Osteoblast (primary cell): ENCODE results near the gene PCDH15. TPM values are rescaled to one million over a fixed set of nuclear protein-coding genes. Genes with fewer than 3 reads are reported as not detected.

ENCODE experiments used
- DNase-seq: peaks from one replicate; pipeline ENCODE4 v3.0.0; 2011; ENCODE audit warnings: low spot score, mixed read lengths; ENCODE audit not compliant: insufficient read length; ENCODE audit errors: missing footprints
- H2AFZ ChIP-seq: 2 replicates; pipeline ENCODE4 v1.6.0; 2011; ENCODE audit warnings: mild to moderate bottlenecking, low read length
- H3K27ac ChIP-seq: 2 replicates; pipeline ENCODE4 v1.5.1; 2011; ENCODE audit warnings: mild to moderate bottlenecking, low read depth, low read length, moderate library complexity
- H3K27me3 ChIP-seq: 2 replicates; pipeline ENCODE4 v1.6.0; 2012; ENCODE audit warnings: mild to moderate bottlenecking, control low read depth, inconsistent platforms, low read length, moderate library complexity; ENCODE audit not compliant: insufficient read depth
- H3K36me3 ChIP-seq: 2 replicates; pipeline ENCODE4 v1.5.1; 2011; ENCODE audit warnings: mild to moderate bottlenecking, low read length, control low read depth, moderate library complexity; ENCODE audit not compliant: insufficient read depth
- H3K4me1 ChIP-seq: 2 replicates; pipeline ENCODE4 v1.5.1; 2011; ENCODE audit warnings: mild to moderate bottlenecking, low read length, control low read depth, moderate library complexity; ENCODE audit not compliant: insufficient read depth
- H3K4me2 ChIP-seq: 2 replicates; pipeline ENCODE4 v1.6.0; 2011; ENCODE audit warnings: mild to moderate bottlenecking, low read length; ENCODE audit not compliant: insufficient read depth
- H3K4me3 ChIP-seq: fragments of 200-600 bp; sonication (generic); 3 replicates; pipeline ENCODE4 v1.5.1; 2012; ENCODE audit warnings: mild to moderate bottlenecking, low read length, inconsistent platforms; ENCODE audit not compliant: insufficient read depth
- H3K79me2 ChIP-seq: 2 replicates; pipeline ENCODE4 v1.6.0; 2012; ENCODE audit warnings: mild to moderate bottlenecking, low read length, control low read depth, inconsistent platforms; ENCODE audit not compliant: insufficient read depth
- H3K9me3 ChIP-seq: 2 replicates; pipeline ENCODE4 v1.5.1; 2011; ENCODE audit warnings: low read depth, low read length, control low read depth
- H4K20me1 ChIP-seq: 2 replicates; pipeline ENCODE4 v1.6.0; 2012; ENCODE audit warnings: mild to moderate bottlenecking, low read length, control low read depth; ENCODE audit not compliant: insufficient read depth
- total RNA-seq: library from RNA; depleted of rRNA; stranded (reverse); fragments of >200 nt; gene quantifications from 2 replicates; pipeline ENCODE4 v1.2.3, GENCODE V29; 2012
- TF ChIP-seq, protein P1 (sequence below): IDR thresholded peaks from 2 replicates; pipeline ENCODE4 v1.5.1; 2011; ENCODE audit warnings: mild to moderate bottlenecking, low read depth, low read length, moderate library complexity; ENCODE audit errors: extremely low read depth

PCDH15 gene
- total RNA-seq, 1 donor = not detected

- Histone ChIP-seq H3K36me3 (no peaks in the 10 kb centered on the region), H3K9me3 (peaks cover 3% of the 10 kb centered on the region), H3K27ac (no peak overlapping the region), H3K4me1 (no peaks in the 10 kb centered on the region), H3K4me2 (no peak overlapping the region), H3K27me3 (no peaks in the 10 kb centered on the region), H3K4me3 (no peak overlapping the region), H3K79me2 (no peaks in the 10 kb centered on the region), H2AFZ (no peak overlapping the region), H4K20me1 (no peaks in the 10 kb centered on the region)
- no peak for DNase-seq
- TF ChIP-seq, protein P1, sequence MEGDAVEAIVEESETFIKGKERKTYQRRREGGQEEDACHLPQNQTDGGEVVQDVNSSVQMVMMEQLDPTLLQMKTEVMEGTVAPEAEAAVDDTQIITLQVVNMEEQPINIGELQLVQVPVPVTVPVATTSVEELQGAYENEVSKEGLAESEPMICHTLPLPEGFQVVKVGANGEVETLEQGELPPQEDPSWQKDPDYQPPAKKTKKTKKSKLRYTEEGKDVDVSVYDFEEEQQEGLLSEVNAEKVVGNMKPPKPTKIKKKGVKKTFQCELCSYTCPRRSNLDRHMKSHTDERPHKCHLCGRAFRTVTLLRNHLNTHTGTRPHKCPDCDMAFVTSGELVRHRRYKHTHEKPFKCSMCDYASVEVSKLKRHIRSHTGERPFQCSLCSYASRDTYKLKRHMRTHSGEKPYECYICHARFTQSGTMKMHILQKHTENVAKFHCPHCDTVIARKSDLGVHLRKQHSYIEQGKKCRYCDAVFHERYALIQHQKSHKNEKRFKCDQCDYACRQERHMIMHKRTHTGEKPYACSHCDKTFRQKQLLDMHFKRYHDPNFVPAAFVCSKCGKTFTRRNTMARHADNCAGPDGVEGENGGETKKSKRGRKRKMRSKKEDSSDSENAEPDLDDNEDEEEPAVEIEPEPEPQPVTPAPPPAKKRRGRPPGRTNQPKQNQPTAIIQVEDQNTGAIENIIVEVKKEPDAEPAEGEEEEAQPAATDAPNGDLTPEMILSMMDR = no peak
These were observed 641.1 kb downstream of the PCDH15 start for GRCh38 chr10:54159924-54160323.

DNA sequence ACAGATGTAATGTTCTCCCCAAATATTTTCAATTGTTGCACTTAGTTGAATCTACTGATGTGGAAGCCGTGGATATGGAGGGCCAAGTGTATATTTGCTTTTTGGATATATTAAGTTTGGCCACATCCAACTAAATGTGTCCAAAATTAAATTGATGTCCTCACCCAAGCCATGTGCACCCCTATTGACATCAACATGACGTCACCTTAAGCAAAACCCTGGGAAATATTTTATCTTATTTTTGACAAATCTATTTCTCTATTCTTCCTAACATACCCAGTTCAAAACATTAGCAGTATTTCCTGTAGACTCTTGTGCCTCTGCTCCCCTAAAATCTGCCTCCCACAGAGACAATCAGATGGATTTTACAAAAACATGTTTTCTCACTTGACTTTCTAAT is 652.5 kb downstream of the PCDH15 start:
- no peaks in the 10 kb centered on the region for H3K79me2 ChIP-seq
- H3K27ac ChIP-seq = no peak overlapping the region
- TF ChIP-seq, protein P1 = no peak
- H3K4me3 ChIP-seq = no peak overlapping the region
- no peaks in the 10 kb centered on the region for H4K20me1 ChIP-seq
- no peaks in the 10 kb centered on the region for H3K36me3 ChIP-seq
- H3K27me3 ChIP-seq = no peaks in the 10 kb centered on the region
- H2AFZ ChIP-seq = no peak overlapping the region
- DNase-seq = no peak
- H3K9me3 ChIP-seq = no peaks in the 10 kb centered on the region
- H3K4me2 ChIP-seq = no peak overlapping the region
- H3K4me1 ChIP-seq = no peaks in the 10 kb centered on the region

GRCh38 chr10:54139819-54140428 is 661.1 kb downstream of the PCDH15 start:
- Histone ChIP-seq H3K9me3 (no peaks in the 10 kb centered on the region), H3K36me3 (no peaks in the 10 kb centered on the region), H3K4me3 (no peak overlapping the region), H3K4me1 (no peaks in the 10 kb centered on the region), H3K79me2 (no peaks in the 10 kb centered on the region), H3K27me3 (no peaks in the 10 kb centered on the region), H2AFZ (no peak overlapping the region), H3K27ac (no peak overlapping the region), H4K20me1 (no peaks in the 10 kb centered on the region), H3K4me2 (no peak overlapping the region)
- TF ChIP-seq, protein P1 = no peak
- DNase-seq = no peak

DNA sequence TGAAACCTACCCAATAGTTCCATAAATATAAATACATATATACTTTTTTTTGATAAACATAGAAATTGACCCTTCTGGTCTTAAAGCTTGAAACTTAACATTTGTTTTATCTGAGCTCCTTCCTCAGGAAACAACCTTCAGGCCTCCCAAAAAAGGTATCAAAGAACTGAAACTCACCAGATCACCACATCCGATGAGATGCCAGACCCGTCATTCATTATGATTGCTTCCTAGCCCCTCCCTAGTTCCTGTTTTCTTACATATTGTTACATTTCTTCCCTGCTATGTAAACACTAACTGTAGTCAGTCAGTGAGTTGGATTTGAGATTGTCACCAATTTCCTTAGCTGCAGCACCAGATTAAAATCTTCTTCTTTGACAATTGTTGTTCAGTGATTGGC is 663.6 kb downstream of the PCDH15 start:
- TF ChIP-seq, protein P1 = no peak
- no peaks in the 10 kb centered on the region for H4K20me1 ChIP-seq
- H3K9me3 ChIP-seq = no peaks in the 10 kb centered on the region
- DNase-seq = no peak
- no peaks in the 10 kb centered on the region for H3K4me1 ChIP-seq
- H3K36me3 ChIP-seq = no peaks in the 10 kb centered on the region
- no peak overlapping the region for H2AFZ ChIP-seq
- no peaks in the 10 kb centered on the region for H3K27me3 ChIP-seq
- no peak overlapping the region for H3K4me2 ChIP-seq
- H3K79me2 ChIP-seq = no peaks in the 10 kb centered on the region
- no peak overlapping the region for H3K4me3 ChIP-seq
- no peak overlapping the region for H3K27ac ChIP-seq
